Stomach (tissue), 9 donors: Measurements from ENCODE around the gene AREG. TPM values are rescaled to one million over a fixed set of nuclear protein-coding genes. Genes with fewer than 3 reads are reported as not detected.
A peak's percentile ranks its signal among the peaks of the same experiment; 100 is the strongest.

Source experiments
- DNase-seq, 2 donors: peaks; one replicate each; pipeline versions ENCODE4 v3.0.0 to v3.0.0-alpha.2; 2013 to 2019
- H3K27ac ChIP-seq, 5 donors: fragments of 200-600 bp in 4 of 5; sonication (generic) in 4 of 5; one replicate each; pipeline ENCODE4 v1.5.1; 2013 to 2019; ENCODE audit warnings: mild to moderate bottlenecking in 1 of 5, moderate library complexity in 1 of 5
- H3K27me3 ChIP-seq, 3 donors: fragments of 200-600 bp; sonication (generic); one replicate each; pipeline ENCODE4 v1.5.1; 2017 to 2019; ENCODE audit warnings: mixed run types in 1 of 3
- H3K36me3 ChIP-seq, 4 donors: fragments of 200-600 bp; sonication (generic); 1 replicate in 3 of 4; 2 replicates in 1 of 4; pipeline ENCODE4 v1.5.1; 2016 to 2019
- H3K4me1 ChIP-seq, 4 donors: fragments of 200-600 bp; sonication (generic); one replicate each; pipeline ENCODE4 v1.5.1; 2016 to 2019
- H3K4me3 ChIP-seq, 4 donors: fragments of 200-600 bp; sonication (generic) in 3 of 4; one replicate each; pipeline ENCODE4 v1.5.1; 2016 to 2019; ENCODE audit warnings: mild to moderate bottlenecking in 1 of 4
- H3K9me3 ChIP-seq, 4 donors: fragments of 200-600 bp; sonication (generic); one replicate each; pipeline ENCODE4 v1.5.1; 2016 to 2019
- EP300 ChIP-seq: sonication (generic); formaldehyde crosslinking; IDR thresholded peaks from one replicate; pipeline ENCODE4 v1.6.1; 2017; ENCODE audit warnings: antibody characterized with exemption
- POLR2A ChIP-seq, 4 donors: fragments of 450-650 bp; IDR thresholded peaks; one replicate each; pipeline ENCODE4 v1.6.1; 2016; ENCODE audit warnings: antibody characterized with exemption in 4 of 4, control low read depth in 2 of 4, mild to moderate bottlenecking in 1 of 4, moderate library complexity in 1 of 4
- POLR2AphosphoS5 ChIP-seq, 3 donors: sonication (generic); formaldehyde crosslinking; IDR thresholded peaks; one replicate each; pipeline ENCODE4 v1.6.1; 2016; ENCODE audit warnings: antibody characterized with exemption in 3 of 3
- WGBS, 5 donors: extraction: QIAGEN DNeasy Blood & Tissue Kit in 3 of 5; methylation state at CpG; one replicate each; pipeline versions ENCODE4 v1.1.5 to v1.1.7; 2013 to 2018; 5-methylcytosine and 5-hydroxymethylcytosine counted together
- intact Hi-C: fragments of 100-400 bp; cut with DNase I; formaldehyde crosslinking; loops from one replicate; pipeline ENCODE4 v1.15.1; 2023; ENCODE audit warnings: low total_unique reads
- polyA plus RNA-seq, 3 donors: library from polyadenylated mRNA; stranded (reverse); fragments of 200-250 nt; gene quantifications; one replicate each; pipeline ENCODE4 v1.2.3, GENCODE V29; 2013
- total RNA-seq, 5 donors: library from RNA; depleted of rRNA; stranded (reverse); fragments of >200 nt; gene quantifications; one replicate each; pipeline versions ENCODE4 v1.1.0 to v1.2.3, GENCODE V29; 2014 to 2016
- TF ChIP-seq, protein P1 (sequence below), 7 experiments: fragments of 450-650 bp in 4 of 7; fragments of 200-600 bp in 3 of 7; sonication (generic) in 3 of 7; IDR thresholded peaks; one replicate each; pipeline ENCODE4 v1.5.1; 2016 to 2019; ENCODE audit warnings: antibody characterized with exemption in 7 of 7, control low read depth in 2 of 7, mild to moderate bottlenecking in 1 of 7
- donor health status: healthy with polysubstance abuse.
- donor health status: Bipolar disorder and iron deficiency.
- donor health status: healthy.

Gene AREG
- total and polyA plus RNA-seq, 8 donors, result 4.3 to 23.0 (median 14.0) TPM; not detected in 1

DNA sequence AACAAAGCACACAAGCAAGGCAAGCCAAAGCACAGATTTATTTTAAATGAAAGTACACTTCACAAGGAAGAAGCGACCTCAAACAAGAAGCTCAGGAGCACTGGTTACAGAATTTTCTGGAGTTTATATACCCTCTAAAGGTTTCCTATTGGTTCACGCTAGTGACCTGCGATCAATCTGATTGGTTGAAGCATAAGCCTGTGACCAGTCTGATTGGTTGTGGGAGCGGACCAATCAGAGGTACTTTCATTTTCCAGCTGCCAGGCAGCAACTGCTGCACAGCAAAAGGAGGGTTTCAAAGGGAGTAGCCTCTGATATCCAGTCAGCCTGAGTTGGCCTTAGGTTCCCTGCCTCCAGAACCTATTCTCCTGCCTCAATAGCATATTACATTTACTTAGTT, 4.6 kb upstream of the AREG start:
- H3K9me3 ChIP-seq, result no peaks in the 10 kb centered on the region
- H3K4me1 ChIP-seq, result peaks cover 0 to 10% (median 6%) of the 10 kb centered on the region in 4 donors
- no peak overlapping the region for H3K27ac ChIP-seq
- H3K36me3 ChIP-seq, result no peaks in the 10 kb centered on the region
- no peak overlapping the region for H3K4me3 ChIP-seq
- WGBS, 5 donors, result 75 to 97% (median 94%) methylated on average over 4 of the region's 4 CpGs
- intact Hi-C loops, result no loop called here
- TF ChIP-seq, protein P1, sequence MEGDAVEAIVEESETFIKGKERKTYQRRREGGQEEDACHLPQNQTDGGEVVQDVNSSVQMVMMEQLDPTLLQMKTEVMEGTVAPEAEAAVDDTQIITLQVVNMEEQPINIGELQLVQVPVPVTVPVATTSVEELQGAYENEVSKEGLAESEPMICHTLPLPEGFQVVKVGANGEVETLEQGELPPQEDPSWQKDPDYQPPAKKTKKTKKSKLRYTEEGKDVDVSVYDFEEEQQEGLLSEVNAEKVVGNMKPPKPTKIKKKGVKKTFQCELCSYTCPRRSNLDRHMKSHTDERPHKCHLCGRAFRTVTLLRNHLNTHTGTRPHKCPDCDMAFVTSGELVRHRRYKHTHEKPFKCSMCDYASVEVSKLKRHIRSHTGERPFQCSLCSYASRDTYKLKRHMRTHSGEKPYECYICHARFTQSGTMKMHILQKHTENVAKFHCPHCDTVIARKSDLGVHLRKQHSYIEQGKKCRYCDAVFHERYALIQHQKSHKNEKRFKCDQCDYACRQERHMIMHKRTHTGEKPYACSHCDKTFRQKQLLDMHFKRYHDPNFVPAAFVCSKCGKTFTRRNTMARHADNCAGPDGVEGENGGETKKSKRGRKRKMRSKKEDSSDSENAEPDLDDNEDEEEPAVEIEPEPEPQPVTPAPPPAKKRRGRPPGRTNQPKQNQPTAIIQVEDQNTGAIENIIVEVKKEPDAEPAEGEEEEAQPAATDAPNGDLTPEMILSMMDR (IDR thresholded peaks at IDR 0.05), result no peak
- TF ChIP-seq POLR2AphosphoS5 (IDR thresholded peaks at IDR 0.05), result no peak
- no peak for TF ChIP-seq EP300
- no peak for TF ChIP-seq POLR2A (IDR thresholded peaks at IDR 0.05)
- H3K27me3 ChIP-seq, result no peaks in the 10 kb centered on the region
- no peak for DNase-seq

DNA sequence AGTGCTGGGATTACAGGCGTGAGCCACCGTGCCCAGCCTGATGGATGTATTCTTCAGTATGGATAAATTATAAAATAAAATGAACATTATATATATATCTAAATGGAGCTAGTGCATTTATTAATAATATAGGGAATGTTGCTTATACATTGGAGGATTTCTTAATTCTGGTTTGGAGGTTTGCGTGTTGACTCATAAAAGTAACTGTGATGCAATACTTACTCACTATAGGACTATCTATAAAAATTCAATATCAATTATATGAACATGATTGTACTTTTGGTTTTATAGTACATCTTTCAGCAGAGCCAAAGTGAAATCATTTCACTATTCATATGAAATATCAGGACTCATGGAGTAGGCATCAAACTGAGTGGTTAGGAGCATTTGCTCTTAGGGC, 3.2 kb upstream of the AREG start:
- no peak for TF ChIP-seq POLR2AphosphoS5 (IDR thresholded peaks at IDR 0.05)
- no peak for TF ChIP-seq POLR2A (IDR thresholded peaks at IDR 0.05)
- TF ChIP-seq, protein P1 (IDR thresholded peaks at IDR 0.05), result no peak
- no peak for TF ChIP-seq EP300
- WGBS, 5 donors, result 96 to 100% (median 97%) methylated on average over 3 of the region's 3 CpGs
- H3K27me3 ChIP-seq, result no peaks in the 10 kb centered on the region
- H3K4me3 ChIP-seq, result no peak overlapping the region
- no peak overlapping the region for H3K27ac ChIP-seq
- intact Hi-C loops, result no loop called here
- H3K4me1 ChIP-seq, result peaks cover 0 to 13% (median 9%) of the 10 kb centered on the region in 4 donors
- no peaks in the 10 kb centered on the region for H3K9me3 ChIP-seq
- no peak for DNase-seq
- H3K36me3 ChIP-seq, result no peaks in the 10 kb centered on the region

DNA sequence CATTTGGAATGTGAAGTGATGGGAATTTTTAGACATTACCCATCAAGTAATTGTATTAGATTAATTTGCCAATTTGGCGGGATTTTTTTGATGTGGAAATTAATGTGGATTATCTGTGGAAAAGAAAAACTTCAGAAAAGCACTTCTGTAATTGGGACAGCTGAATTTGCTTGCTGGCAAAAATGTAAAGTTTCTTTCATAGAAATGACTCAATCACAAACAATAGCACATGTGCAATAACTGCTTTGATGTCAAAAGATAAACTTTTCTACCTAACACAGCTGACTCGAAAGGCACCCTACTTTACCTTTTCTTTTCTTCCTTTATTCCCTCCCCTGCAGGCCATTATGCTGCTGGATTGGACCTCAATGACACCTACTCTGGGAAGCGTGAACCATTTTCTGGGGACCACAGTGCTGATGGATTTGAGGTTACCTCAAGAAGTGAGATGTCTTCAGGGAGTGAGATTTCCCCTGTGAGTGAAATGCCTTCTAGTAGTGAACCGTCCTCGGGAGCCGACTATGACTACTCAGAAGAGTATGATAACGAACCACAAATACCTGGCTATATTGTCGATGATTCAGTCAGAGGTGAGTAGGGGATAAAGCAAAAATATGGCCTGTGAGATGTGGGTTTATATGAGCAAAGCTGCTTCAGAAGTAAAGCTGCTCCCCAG, 1.4 kb downstream of the AREG start:
- DNase-seq, result no peak
- H3K36me3 ChIP-seq, result no peaks in the 10 kb centered on the region
- H3K4me3 ChIP-seq, result peak overlapping the region in 3 of 4 donors; percentile 28 to 65 (median 65)
- TF ChIP-seq EP300, result no peak
- TF ChIP-seq POLR2A (IDR thresholded peaks at IDR 0.05), result no peak
- TF ChIP-seq, protein P1 (IDR thresholded peaks at IDR 0.05), result no peak
- no peak for TF ChIP-seq POLR2AphosphoS5 (IDR thresholded peaks at IDR 0.05)
- H3K27ac ChIP-seq, result peak overlapping the region in 1 of 5 donors; percentile 93
- no peaks in the 10 kb centered on the region for H3K9me3 ChIP-seq
- WGBS, 5 donors, result 85 to 95% (median 94%) methylated on average over 8 of the region's 8 CpGs
- no peaks in the 10 kb centered on the region for H3K27me3 ChIP-seq
- intact Hi-C loops, result no loop called here
- H3K4me1 ChIP-seq, result peaks cover 0 to 13% (median 11%) of the 10 kb centered on the region in 4 donors

DNA sequence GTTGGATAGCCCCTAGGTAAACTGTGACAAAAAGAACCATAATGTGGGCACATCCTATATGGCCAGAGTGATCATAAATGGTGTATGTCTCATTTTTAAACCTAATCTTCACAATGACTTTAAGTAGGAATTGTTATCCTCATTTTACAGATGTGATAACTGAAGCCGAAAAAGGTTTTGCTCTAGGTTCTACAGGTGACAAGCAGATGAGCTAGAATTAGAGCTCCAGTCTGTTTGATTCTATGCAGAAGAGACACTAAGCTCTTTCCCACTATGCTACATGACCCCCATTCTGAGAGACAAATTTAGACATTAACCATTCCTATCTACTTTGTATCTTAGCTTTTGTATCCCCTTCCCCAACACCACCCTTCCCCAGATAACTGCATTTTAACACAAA, 2.0 kb downstream of the AREG start:
- Histone ChIP-seq H3K4me3 (peak overlapping the region in 1 of 4 donors; percentile 28), H3K4me1 (peaks cover 0 to 14% (median 11%) of the 10 kb centered on the region in 4 donors), H3K36me3 (no peaks in the 10 kb centered on the region), H3K9me3 (no peaks in the 10 kb centered on the region), H3K27ac (no peak overlapping the region), H3K27me3 (no peaks in the 10 kb centered on the region)
- TF ChIP-seq EP300 (no peak), POLR2A (IDR thresholded peaks at IDR 0.05) (no peak), POLR2AphosphoS5 (IDR thresholded peaks at IDR 0.05) (no peak)
- TF ChIP-seq, protein P1 (IDR thresholded peaks at IDR 0.05), result no peak
- intact Hi-C loops, result no loop called here
- WGBS, 5 donors, result 89 to 100% (median 96%) methylated on average over 1 of the region's 1 CpG
- DNase-seq, result no peak
